ENCODE data around the gene FTMT.

DNA sequence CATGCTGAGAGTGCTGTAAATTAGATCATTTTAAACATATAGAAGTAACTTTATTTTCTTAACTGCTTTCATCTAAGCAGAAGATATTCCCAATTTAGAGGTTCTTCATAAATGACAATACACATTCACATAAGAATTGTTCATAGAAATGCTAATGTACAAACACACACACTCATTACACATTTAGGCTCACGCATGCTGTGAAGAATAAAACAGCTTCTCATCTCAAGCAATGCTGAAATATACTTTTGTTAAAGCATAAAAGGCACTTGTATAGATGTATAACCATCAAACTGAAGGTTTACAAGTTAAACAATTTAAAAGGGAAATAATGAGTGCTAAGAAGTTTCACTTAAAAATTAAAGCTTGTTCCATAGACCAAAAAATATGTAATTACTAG lies 18.1 kb upstream of the FTMT start:
- TF ChIP-seq POLR2AphosphoS5 (IDR thresholded peaks at IDR 0.05) (no peak), POLR2A (IDR thresholded peaks at IDR 0.05) (no peak)
- TF ChIP-seq, protein P1, sequence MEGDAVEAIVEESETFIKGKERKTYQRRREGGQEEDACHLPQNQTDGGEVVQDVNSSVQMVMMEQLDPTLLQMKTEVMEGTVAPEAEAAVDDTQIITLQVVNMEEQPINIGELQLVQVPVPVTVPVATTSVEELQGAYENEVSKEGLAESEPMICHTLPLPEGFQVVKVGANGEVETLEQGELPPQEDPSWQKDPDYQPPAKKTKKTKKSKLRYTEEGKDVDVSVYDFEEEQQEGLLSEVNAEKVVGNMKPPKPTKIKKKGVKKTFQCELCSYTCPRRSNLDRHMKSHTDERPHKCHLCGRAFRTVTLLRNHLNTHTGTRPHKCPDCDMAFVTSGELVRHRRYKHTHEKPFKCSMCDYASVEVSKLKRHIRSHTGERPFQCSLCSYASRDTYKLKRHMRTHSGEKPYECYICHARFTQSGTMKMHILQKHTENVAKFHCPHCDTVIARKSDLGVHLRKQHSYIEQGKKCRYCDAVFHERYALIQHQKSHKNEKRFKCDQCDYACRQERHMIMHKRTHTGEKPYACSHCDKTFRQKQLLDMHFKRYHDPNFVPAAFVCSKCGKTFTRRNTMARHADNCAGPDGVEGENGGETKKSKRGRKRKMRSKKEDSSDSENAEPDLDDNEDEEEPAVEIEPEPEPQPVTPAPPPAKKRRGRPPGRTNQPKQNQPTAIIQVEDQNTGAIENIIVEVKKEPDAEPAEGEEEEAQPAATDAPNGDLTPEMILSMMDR (IDR thresholded peaks at IDR 0.05), result no peak
